ENCODE data around the gene TMEM150A.
"Not testable (repeated sequence)": the region's sequence is repeated elsewhere in the genome, so short reads cannot be mapped to it uniquely, and the experiment has no call there.

Gene TMEM150A, protein sequence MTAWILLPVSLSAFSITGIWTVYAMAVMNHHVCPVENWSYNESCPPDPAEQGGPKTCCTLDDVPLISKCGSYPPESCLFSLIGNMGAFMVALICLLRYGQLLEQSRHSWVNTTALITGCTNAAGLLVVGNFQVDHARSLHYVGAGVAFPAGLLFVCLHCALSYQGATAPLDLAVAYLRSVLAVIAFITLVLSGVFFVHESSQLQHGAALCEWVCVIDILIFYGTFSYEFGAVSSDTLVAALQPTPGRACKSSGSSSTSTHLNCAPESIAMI

DNA sequence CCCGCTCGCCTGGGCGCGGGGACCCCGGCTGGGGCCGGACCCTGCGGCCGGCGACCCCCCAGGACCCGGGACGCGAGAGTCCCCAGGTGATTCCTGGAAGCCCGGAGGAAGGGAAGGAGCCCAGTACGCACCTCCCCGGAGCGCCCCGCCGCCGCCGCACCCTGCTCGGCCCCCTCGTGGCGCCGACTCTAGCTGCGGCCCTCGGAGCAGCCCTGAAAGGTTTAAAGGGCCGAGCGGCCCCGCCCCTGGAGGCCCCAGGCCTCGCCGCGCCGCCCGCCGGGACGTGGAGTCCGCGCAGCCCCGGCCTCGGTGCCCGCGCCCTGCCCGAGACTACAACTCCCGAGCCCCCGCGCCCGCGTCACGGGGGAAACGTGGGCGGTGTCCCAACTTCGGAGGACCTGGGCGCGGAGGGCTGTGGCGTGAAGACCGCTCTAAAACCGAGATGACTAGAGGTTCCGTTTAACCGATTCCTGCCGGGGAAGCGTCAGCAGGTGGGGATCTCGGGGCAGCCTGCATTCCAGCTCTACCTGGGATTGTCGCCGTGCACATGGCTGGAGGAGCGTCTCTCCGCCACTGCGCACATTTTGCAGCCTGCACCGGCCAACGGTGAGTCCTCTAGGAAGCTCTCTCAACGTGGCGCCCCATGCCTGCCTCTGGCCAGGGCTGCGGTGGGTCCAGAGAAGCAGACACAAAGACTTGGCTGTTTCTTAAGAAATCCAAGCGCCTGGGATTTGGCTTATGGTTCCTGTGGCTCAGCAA, at the start of gene TMEM150A:
Gene TMEM150A, minus strand, starts transcription at position 223 of the 759 bp plus-strand sequence. CDS start 750 bp downstream, outside the sequence.
- peak; percentile 90 for DNase-seq

DNA sequence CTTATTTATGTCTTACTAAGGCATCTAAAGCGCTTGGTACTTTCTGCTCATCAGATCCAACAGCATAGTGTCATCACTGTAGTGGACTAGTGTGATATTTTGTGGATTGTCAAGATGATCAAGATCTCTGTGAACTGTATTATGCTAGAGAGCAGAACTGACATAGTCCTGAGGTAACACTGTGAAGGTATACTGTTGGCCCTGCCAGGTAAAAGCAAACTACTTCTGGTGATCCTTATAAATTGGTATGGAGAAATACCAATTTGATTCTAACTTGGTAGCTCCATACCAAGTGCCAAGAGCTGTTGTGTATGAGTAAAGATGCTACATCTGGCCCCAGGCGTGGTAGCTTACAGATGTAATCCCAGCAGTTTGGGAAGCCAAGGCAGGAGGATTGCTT, 49.6 kb upstream of the TMEM150A start:
- DNase-seq: no peak

DNA sequence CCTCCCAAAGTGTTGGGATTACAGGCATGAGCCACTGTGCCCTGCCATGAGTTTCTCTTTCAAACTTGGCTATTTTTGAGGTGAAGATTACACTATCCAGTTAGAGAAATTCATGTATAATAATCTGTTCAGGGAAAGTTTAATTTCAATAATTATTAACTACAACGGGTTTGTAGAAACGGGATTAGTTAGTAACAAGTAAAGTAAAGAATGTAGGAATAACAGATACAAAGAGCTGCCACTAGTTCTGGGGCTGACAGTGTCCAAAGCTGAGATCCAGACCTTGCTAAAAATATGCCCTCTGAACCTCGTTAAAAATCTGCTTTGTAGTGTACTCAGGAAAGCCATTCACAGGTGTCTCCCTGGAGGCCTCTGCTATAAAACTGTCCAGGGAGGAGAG, 48.6 kb upstream of the TMEM150A start:
- DNase-seq: no peak

DNA sequence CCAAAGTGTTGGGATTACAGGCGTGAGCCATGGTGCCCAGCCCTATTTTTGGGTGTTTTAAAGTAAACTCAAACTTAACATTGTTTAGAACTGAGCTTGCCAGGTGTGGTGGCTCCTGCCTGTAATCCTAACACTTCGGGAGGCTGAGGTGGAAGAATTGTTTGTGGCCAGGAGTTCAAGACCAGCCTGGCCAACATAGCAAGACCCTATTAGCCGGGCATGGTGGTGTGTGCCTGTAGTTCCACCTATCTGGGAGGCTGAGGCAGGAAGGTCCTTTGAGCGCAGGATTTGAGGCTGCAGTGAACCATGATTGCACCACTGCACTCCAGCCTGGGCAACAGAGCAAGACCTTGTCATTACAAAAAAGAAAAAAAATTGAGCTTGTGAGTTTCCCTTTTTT, 48.0 kb upstream of the TMEM150A start:
- no peak for DNase-seq

DNA sequence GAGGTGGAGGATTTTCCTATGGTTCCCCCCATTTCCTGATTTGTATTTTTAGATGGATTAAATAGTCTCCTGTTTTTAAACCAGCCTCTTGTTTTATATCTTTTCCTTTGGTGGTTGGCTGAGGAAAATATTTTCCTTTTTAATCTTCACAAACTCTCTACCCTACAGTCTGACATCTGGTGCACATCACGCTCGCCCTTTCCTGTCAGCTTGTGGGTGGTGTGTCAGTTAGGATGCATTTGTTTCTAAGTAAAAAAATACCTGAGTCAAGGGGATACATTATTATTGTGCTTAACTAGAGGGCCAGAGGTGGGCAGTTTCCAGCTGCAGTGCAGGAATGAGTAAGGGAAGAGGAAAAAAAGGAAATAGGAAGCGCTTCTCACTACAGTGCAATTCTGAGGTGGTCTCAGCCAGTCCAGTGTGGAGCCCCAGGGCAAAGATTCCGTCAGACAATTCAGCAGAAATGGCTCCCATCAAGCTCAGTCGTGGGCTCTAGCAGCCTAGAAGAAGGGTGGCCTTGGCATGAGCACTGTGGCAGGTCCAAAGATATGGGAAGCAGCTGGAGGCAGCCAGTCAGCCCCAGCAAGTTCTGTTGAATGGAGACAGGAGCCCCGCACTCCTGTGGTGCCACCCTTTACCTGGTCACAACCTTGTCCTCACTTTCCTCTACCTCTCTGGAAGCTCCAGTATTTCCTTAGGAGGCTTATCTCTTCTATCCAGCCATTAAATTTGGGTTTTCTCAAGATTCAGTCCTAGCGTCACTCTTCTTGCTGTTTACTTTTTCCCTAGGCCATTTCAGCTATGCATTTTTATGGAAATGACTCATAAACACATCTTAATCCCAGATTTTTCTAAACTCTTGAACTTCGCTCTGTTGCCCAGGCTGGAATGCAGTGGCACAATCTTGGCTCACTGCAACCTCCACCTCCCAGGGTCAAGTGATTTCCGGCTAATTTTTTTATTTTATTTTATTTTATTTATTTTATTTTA, 47.0 kb upstream of the TMEM150A start:
- no peak for DNase-seq

DNA sequence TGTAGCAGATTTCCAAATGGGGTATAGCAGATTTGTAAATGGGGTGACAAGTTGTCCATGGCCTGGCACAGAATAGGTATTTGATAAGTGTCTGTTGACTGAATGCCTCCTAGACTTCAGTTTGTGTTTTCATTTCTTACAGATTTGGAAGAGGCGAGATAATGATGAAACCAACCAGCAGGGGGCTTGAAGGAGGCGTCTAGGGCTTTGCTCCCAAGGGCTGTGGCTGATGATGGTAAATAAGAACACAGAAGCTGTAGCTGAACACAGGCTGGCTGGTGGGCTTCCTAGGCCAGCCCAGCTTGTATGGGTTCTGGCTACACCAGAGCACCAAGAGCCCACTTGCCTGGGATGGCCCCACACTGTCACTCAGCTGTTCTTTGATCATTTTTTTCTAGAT, 46.1 kb upstream of the TMEM150A start:
- DNase-seq: no peak

DNA sequence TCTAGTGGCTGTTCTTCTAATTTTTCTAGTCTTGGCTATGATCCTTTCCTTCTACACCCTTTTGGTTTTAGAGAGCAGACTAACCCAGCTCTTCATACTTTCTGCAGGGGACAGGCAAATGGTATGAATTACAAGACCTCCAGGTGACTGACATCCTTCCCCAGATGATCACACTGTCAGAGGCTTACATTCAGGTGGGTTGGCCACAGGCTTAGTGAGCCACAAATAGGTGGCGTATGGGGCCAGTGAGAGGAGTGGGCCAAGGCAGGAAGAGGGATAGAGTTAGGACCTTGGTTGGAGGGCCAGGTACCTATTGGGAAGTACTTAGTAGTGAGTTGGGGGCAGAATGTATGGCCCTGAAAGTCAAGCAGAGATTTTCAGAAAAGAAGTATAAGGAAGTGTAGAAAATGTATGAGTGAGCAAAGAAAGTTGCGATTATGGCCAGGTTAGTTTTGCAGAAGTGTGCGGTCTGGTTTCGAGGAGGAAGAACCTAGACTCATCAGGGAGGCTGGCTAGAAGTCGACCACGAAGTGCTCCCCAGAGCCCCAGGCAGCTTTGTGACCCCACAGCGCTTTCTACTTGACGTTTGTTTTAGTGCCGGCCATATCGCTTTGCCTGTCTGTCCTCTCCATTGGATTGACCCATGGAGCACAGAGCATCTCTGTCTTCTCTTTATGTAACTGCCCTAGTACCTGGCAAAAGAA, 45.5 kb upstream of the TMEM150A start:
- no peak for DNase-seq

DNA sequence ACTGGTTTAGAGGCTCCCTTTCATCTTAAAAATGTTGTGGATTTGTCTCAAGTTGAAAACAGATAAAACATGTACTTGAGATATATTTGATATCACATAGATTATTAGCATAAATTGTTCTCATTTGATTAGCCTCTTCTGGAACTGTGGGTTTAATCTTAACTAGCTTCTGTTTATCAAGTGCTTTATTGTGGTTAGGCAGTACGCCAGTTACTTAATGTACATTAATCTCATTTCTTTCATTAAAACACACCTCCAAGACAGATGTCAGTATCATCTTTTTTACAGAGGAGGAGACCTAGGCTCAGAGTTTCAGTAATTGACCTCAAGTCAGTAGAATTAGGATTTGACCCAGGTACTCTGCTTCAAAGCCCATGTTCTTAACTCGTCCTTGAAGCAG, 43.7 kb upstream of the TMEM150A start:
- no peak for DNase-seq

DNA sequence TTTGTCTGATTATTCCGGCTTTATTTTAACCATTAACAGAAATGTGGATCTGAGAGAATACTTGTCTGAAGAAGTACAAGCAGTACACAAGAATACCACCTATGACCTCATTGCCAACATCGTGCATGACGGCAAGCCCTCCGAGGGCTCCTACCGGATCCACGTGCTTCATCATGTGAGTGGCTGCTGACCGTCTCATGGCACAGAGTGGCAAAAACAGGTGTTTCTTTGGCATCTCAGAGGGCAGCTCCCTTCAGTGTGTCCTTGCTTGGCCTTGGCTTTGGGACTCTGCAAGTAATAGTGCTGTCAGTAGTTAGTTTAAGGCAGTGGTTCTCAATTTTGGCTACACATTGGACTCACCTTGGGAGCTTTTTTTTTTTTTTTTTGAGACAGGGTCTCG, 42.4 kb upstream of the TMEM150A start:
- DNase-seq: no peak

DNA sequence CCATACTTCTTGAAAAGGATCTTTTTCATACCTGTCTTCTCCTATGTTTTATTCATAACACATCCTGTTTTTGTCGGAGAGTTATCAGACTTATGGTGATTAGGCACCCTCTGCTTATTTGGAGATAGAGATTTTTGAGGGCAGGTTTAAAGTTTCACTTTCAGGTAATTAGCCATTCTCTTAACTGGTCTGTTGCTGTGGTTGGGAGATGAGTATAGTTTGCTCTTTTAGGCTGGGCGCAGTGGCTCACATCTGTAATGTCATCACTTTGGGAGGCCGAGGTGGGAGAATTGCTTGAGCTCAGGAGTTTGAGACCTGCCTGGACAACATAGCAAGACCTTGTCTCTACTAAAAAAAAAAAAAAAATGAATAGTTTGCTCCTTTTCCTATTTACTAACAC, 40.2 kb upstream of the TMEM150A start:
- peak; percentile 18 for DNase-seq

DNA sequence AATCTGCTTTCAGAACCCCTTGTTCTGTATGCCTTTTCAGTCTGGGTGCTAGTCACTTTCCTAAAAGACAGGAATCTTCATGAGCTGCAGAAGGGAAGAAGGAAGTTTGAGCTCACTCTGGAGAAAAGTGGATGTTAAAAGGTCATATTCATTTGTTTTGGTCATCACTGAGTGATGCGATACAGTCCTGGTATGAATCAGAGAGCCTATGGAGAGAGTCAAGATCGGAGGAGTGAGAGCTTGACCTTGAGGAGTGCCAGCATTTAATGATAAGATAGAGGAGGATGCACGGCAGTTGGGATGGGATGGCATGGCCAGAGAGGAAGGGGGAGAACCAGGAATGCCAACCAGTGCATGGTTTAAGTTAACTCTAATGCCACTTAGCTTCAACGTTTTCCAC, 33.1 kb upstream of the TMEM150A start:
- DNase-seq: no peak

DNA sequence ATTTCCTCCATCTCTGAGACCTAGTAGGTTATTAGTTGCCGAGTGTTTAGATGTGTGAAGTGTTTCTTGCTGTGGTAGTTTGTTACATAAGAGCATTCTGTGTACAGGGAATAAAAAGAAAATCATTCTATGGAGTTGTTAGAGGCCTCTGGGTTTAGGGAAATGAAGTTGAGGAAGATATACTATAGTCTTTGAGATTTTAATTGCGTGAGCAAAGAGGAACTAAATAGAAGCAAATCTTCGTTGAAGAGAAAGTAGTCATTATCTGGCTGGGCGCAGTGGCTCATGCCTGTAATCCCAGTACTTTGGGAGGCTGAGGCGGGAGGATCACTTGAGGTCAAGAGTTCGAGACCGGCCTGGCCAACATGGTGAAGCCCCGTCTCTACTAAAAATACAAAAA, 32.5 kb upstream of the TMEM150A start:
- DNase-seq: no peak

DNA sequence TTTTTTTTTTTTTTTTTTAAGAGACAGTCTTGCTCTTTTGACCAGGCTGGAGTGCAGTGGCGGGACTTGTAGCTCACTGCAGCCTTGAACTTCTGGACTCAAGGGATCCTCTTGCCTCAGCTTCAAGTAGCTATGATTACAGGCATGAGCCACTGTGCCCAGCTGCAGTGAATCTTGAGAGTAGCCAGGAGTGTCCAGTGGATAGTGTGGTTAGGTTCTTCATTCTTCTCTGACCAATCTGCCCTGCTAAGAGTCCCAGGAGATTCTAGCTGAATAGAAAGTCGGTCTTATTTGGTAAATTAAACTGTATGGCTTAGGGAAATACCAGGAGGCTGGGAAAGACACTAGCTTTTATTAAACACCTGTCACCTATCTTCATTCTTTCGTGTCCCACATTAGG, 28.8 kb upstream of the TMEM150A start:
- DNase-seq: no peak

DNA sequence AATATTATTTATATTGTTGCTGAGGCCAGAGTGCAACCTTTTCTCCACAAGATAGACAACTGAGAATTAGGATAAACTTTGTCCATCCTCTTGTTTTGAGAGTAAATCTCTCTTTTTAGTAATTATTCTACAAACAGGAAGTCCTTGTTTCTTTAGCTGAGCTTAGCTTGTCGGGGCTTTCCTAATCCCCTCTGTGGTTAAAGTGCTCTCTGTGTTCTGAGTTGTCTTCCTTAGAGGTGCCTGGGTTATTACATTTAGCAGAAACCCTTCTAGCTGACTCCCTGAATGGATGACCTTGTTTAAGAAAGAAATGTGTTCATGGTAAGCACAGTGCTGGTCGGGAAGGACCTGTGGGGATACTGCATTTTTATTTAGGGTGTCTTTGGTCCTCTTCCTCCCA, 26.2 kb upstream of the TMEM150A start:
- no peak for DNase-seq

DNA sequence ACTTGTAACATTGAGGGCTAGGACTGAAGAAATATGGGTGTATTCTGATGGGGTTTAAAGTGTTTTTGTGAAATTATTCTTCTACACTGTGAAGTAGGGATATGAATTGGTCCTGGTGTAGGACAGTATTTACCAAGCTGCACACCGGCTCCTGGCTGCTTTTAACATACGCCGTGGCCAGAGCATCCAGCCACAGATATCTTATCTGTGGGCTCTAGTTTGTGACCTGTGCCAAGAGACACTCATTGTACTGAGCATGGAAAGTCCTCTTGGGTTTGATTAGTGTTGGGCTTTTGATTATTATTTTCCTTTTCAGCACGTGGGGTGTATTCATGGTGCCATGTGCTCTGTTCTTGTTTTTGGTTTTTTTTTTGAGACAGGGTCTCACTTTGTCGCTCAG, 21.5 kb upstream of the TMEM150A start:
- DNase-seq: no peak

DNA sequence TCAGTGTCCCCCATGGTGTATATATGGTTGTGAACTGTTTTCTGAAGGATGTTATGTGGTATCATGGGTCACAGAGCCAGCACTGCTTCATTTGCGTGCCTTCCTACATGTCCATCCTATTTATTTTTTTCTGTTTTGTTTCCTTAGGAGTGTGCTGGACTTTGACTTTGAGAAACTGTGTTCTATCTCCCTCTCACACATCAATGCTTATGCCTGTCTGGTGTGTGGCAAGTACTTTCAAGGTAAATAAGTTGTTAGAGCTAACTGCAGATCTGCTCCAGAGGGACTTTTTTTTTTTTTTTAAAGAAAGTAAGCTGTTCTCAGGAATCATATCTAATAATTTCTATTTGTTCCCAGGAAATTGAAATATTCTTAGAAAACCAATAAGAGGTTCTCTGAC, 18.8 kb upstream of the TMEM150A start:
- DNase-seq: no peak

DNA sequence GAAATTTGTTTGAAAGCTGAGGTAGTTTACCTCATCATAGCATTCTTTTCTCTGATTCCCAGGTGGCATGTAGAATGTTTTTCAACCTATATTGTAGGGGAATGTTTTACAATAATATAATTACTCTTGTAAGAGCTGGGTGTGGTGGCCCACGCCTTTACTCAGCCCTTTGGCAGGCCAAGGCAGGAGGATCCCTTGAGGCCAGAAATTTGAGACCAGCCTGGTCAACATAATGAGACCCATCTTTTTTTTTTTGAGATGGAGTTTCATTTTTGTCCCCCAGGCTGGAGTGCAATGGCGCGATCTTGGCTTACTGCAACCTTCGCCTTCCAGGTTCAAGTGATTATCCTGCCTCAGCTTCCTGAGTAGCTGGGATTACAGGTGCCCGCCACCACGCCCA, 17.1 kb upstream of the TMEM150A start:
- DNase-seq: no peak

DNA sequence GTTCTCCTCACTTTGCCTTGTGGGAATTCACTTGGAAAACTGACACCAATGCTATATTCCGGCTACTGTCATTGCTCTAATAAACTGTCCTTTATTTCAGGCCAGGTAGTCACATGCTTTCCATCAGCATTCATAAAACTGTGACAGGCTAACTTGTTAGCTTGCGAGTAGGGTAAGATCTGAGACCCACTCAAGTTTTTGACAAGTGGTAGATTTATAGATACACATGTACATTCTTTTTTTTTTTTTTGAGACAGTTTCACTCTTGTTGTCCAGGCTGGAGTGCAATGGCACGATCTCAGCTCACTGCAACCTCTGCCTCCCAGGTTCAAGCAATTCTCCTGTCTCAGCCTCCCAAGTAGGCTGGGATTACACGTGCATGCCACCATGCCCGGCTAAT, 15.2 kb upstream of the TMEM150A start:
- DNase-seq: not testable (repeated sequence)

DNA sequence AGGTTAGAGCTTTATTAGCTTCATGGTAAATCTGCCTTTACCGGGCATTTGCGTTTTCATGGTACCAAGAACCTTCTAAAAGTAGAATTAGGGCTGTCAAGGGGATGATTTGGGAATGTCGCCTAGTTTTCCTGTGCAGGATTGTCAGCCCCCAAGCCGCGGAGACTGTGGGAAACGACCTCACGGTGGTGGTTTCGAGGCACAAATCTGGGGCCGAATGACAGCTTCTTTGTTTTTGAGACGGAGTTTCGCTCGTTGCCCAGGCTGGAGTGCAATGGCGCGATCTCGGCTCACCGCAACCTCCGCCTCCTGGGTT, 12.9 kb upstream of the TMEM150A start:
- no peak for DNase-seq

DNA sequence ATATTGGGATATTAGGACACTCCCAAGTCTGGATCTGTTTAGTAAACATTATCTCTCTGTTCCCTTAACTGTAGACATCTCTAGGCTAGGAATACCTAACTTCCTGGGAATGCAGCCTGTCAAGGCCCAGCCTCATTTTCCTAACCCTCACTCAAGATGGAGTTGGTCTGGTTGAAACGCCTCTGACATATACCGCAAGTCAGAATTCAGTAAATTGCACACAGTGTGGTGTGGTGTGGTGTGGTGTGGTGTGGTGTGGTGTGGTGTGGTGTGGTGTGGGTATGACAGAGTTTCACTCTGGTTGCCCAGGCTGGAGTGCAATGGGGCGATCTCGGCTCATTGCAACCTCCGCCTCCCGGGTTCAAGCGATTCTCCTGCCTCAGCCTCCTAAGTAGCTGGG, 12.3 kb upstream of the TMEM150A start:
- DNase-seq: not testable (repeated sequence)

DNA sequence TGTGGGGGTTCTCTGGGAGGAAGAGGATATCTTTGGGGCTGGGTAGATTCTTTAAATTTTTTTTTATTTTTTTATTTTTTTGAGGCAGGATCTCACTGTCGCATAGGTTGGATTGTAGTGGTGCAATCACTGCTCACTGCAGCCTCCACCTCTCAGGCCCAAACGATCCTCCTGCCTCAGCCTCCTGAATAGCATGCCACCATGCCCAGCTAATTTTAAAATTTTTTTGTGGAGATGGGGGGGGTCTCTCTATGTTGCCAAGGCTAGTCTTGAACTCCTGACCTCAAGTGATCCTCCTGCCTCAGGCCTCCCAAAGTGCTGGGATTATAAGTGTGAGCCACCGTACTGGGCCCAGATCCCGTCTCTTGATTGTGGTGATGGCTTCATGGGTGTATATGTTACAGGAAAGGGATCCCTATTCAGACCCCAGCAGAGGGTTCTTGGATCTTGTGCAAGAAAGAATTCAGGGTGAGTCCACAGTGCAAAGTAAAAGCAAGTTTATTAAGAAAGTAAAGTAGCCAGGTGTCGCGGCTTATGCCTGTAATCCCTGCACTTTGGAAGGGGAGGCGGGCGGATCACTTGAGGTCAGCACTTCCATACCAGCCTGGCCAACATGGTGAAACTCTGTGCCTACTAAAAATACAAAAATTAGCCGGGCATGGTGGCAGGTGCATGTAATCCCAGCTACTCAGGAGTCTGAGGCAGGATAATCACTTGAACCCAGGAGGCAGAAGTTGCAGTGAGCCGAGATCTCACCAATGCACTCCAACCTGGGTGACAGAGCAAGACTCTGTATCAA, 11.4 kb upstream of the TMEM150A start:
- no peak for DNase-seq

Data from CD4-positive, alpha-beta T cell treated with Interleukin-12 subunit alpha and Interleukin-12 subunit beta, for 1 hour (primary cell).